Measurements from ENCODE around the gene DIDO1. TPM values are rescaled to one million over a fixed set of nuclear protein-coding genes. Genes with fewer than 3 reads are reported as not detected.

DIDO1 gene
- total and polyA plus RNA-seq, 2 of the 13 experiments (the other 11 are each of a cell fraction or from before 2014, with no cell fraction given): 75.0 to 75.1 TPM

- no peak for TF ChIP-seq ZNF326 (CRISPR knock-in tag; IDR thresholded peaks at IDR 0.05; ENCODE audit: borderline replicate concordance)
- no peak for TF ChIP-seq JUND (CRISPR knock-in tag; IDR thresholded peaks at IDR 0.05)
- TF ChIP-seq SMARCC2 (IDR thresholded peaks at IDR 0.05): no peak
- no peak; the same call in 1 of the 2 replicates for TF ChIP-seq HOXA3 (CRISPR knock-in tag; IDR thresholded peaks at IDR 0.05)
- TF ChIP-seq TAF15 (IDR thresholded peaks at IDR 0.05; ENCODE audit: low read depth, low read length, poor library complexity, severe bottlenecking): no peak
- no peak for TF ChIP-seq ZBTB14 (CRISPR knock-in tag; IDR thresholded peaks at IDR 0.05)
- TF ChIP-seq MTF2 (CRISPR knock-in tag; IDR thresholded peaks at IDR 0.05; ENCODE audit: borderline replicate concordance): no peak
- TF ChIP-seq SIX1 (CRISPR knock-in tag; IDR thresholded peaks at IDR 0.05; ENCODE audit: borderline replicate concordance): no peak
- TF ChIP-seq MAFK (conservative IDR thresholded peaks at IDR 0.05 in 1 of 2, IDR thresholded peaks at IDR 0.05 in 1 of 2; ENCODE audit: low read length in 2 of 2): no peak
- TF ChIP-seq, protein P1, sequence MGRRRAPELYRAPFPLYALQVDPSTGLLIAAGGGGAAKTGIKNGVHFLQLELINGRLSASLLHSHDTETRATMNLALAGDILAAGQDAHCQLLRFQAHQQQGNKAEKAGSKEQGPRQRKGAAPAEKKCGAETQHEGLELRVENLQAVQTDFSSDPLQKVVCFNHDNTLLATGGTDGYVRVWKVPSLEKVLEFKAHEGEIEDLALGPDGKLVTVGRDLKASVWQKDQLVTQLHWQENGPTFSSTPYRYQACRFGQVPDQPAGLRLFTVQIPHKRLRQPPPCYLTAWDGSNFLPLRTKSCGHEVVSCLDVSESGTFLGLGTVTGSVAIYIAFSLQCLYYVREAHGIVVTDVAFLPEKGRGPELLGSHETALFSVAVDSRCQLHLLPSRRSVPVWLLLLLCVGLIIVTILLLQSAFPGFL (CRISPR knock-in tag; IDR thresholded peaks at IDR 0.05): no peak
- no peak for TF ChIP-seq CEBPZ (IDR thresholded peaks at IDR 0.05; ENCODE audit: low read length)
- no peak for TF ChIP-seq ZNF746 (CRISPR knock-in tag; IDR thresholded peaks at IDR 0.05)
- no peak for TF ChIP-seq ZNF484 (CRISPR knock-in tag; IDR thresholded peaks at IDR 0.05; ENCODE audit: borderline replicate concordance, low read depth)
- no peak; the same call in 1 of the 2 replicates for TF ChIP-seq ZNF232 (CRISPR knock-in tag; IDR thresholded peaks at IDR 0.05; ENCODE audit: borderline replicate concordance)
- TF ChIP-seq MLX (CRISPR knock-in tag; IDR thresholded peaks at IDR 0.05): no peak
- TF ChIP-seq YEATS4 (CRISPR knock-in tag; IDR thresholded peaks at IDR 0.05; ENCODE audit: borderline replicate concordance): 0 out of 2 replicates have a peak, but pooled peaks have one; percentile 22
- no peak for TF ChIP-seq MBNL3 (CRISPR knock-in tag; conservative IDR thresholded peaks at IDR 0.05)
- TF ChIP-seq ZBTB42 (CRISPR knock-in tag; IDR thresholded peaks at IDR 0.05): no peak
- no peak for TF ChIP-seq ZNF253 (CRISPR knock-in tag; IDR thresholded peaks at IDR 0.05; ENCODE audit: borderline replicate concordance)
- TF ChIP-seq ZFP62 (CRISPR knock-in tag; IDR thresholded peaks at IDR 0.05): no peak
- 0 out of 2 replicates have a peak, but pooled peaks have one; percentile 60 for TF ChIP-seq ZNF230 (CRISPR knock-in tag; IDR thresholded peaks at IDR 0.05)
- TF ChIP-seq GATA4 (IDR thresholded peaks at IDR 0.05; ENCODE audit: borderline replicate concordance, low read depth): no peak
- TF ChIP-seq REL (CRISPR knock-in tag; conservative IDR thresholded peaks at IDR 0.05): no peak
- no peak for TF ChIP-seq SOX13 (IDR thresholded peaks at IDR 0.05)
- no peak for TF ChIP-seq SOX13 (CRISPR knock-in tag; conservative IDR thresholded peaks at IDR 0.05 in 1 of 2, IDR thresholded peaks at IDR 0.05 in 1 of 2)
- no peak for TF ChIP-seq HIVEP1 (CRISPR knock-in tag; IDR thresholded peaks at IDR 0.05)
Measured at GRCh38 chr20:62924442-62925075, 1.7 kb downstream of the DIDO1 start (continued).

All from HepG2 (cell line).